IMR-90 (cell line): ENCODE results near the gene TJAP1. TPM values are rescaled to one million over a fixed set of nuclear protein-coding genes. Genes with fewer than 3 reads are reported as not detected.

ENCODE experiments used
- USF2 ChIP-seq: fragments of 150-350 bp; IDR thresholded peaks from 2 replicates; pipeline ENCODE4 v1.6.1; 2017; ENCODE audit warnings: mild to moderate bottlenecking, antibody characterized with exemption, low read length, low read depth
- polyA plus RNA-seq, 3 experiments: library from polyadenylated mRNA; depleted of rRNA; stranded (reverse); fragments of >200 nt; gene quantifications; 2 replicates each; pipeline ENCODE4 v1.2.3, GENCODE V29; 2012; ENCODE audit warnings: low replicate concordance in 1 of 3
- total RNA-seq: library from RNA; depleted of rRNA; stranded (reverse); fragments of >200 nt; gene quantifications from 2 replicates; pipeline ENCODE4 v1.2.3, GENCODE V29; 2012

The TJAP1 gene
- total and polyA plus RNA-seq, 2 of the 4 experiments (the other 2 are of a cell fraction), result 12.2 to 34.2 TPM

DNA sequence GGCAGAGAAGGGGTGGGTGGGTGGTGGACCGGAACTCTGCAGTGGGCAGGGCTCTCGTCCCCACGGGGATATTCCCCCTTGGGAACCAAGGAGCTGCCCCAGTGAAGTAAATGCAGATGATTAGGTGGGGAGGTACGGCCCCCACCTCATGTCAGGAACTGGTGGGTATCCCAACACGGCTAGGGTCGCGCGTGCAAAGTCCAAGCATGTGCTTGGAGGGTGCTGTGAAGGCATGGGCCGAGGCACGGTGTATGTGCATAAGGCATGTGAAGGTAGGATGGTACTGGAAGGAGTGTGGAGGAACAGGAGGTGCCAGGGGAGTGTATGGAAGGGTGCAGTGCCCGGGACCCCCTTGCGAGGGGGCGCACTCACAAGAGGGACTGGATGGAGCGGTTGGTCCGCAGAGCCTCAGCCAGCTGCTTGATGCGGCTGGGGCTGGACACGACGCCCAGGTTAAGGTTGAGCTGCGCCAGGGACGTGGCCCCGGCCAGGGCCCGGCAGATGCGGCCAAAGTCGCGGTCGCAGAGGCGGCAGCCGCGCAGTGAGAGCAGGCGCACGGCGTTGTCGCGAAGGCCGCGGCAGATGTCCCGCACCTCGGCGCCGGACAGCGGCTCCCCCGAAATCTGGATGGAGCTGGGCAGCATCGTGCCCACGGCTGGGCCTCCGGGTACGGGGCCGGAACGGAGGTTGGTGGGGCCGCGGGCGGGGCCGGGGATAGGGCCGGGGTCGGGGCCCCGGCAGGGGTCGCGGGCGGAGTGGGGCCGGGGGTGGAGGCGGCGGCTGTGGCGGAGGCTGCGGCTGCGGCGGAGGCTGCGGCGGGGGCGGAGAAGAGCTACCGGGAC is 32.0 kb downstream of the TJAP1 start (continued):
- no peak for TF ChIP-seq USF2
